Stimulated activated CD8-positive, alpha-beta memory T cell treated with anti-CD3 and anti-CD28 coated beads, Interleukin-15, amount 100 ng/mL, for 1 hour (primary cell): ENCODE data around the gene SPEN.
A peak's percentile ranks its signal among the peaks of the same experiment; 100 is the strongest.
"Not testable (repeated sequence)": the region's sequence is repeated elsewhere in the genome, so short reads cannot be mapped to it uniquely, and the experiment has no call there.

Experiments used
- DNase-seq: peaks from one replicate; pipeline ENCODE4 v3.0.0-alpha.2; 2020; ENCODE audit warnings: low read depth

The SPEN gene

GRCh38 chr1:15834406-15835204 lies 12.9 kb upstream of the SPEN start:
- DNase-seq, result peak; percentile 71

DNA sequence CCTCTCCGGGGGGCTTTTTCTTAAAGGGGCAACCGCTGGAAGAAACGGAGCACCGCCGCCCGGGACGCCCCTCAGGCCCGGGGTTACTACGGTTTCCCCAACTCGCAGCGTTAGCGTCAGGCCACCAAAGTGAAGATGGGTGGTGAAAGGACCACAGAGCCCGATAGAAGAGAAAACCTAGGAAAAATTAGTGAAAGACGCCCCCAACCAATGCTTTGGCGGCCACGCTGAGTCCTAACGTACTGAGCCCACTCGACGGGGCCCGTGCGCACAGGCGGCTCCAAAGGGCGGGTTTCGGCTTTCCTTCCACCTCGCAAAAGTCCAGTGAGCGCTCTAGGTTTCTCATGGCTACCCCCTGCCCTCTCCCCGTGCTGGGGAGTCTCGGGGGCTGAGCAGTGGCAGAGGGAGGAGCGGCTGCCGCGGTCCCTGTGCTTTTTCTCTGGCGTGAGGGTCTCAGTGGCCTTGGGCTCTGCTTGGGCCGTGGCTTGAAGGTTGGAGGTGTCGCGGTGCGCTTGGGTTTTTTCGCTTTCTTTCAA lies 12.2 kb upstream of the SPEN start:
- peak; percentile 20 for DNase-seq

- DNase-seq, result peak; percentile 98
Measured at GRCh38 chr1:15835741-15836510, 11.6 kb upstream of the SPEN start.

DNA sequence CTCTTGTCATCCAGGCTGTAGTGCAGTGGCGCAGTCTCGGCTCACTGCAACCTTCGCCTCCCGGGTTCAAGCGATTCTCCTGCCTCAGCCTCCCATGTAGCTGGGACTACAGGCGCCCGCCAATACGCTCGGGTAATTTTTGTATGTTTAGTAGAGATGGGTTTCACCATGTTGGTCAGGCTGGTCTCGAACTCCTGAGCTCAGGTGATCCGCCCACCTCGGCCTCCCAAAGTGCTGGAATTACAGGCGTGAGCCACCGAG lies 11.1 kb upstream of the SPEN start:
- not testable (repeated sequence) for DNase-seq

DNA sequence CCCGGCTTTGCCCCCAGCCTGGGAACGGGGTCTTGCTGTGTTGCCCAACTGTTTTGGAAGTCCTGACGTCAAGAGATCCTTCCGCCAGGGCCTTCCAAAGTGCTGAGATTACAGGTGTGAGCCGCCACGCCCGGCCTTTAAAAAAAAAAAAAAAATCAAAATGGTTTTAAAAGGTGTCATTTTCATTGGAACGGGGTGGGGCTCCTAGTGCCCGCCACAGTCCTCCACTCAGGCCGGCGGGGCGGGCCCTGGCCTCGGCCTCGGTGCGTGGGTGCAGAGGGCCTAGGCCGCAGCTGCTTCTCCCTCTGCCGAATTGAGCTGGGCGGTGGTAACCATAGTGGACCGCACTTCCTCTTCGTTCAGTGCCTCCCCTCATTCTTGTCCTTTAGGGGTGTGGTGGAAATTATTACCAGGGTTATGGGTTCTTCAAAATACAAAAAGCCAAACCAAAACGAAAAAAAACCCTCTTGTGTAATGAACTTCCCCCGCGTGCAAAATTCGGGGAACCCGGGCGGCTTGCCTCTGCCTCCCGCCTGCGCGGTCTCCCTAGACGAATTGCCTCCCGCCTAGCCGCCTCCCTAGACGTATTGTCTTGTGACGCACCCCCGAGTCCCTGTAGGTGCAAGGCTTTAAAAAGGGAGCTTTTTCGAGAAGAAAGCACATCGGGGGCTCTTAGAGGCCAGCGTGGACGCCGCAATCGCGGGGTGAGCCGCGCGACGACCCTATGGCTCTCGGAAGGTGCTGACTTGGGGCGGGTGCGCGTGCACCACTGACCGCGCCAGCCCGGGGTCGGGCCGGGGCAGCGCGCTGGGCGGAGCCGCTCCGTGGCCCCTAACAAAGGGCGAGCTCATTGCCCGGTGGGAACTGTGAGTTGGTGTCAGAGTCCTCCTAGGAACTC lies 10.5 kb upstream of the SPEN start:
- peak; percentile 37 for DNase-seq

DNA sequence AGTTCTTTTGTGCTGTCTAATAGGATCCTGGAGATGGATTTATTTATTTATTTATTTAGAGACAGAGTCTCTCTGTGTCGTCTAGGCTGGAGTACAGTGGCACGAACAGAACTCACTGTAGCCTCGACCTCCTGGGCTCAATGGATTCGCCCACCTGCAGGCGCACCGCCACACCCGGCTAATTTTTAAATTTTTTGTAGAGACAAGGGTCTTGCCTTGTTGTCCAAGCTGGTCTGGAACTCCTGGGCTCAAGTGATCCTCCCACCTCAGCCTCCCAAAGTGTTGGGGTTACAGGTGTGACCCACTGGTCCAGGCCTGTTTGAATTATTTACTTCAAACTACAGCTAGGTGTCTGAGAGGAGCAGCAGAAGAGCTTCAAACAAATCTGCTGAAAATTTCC lies 9.6 kb upstream of the SPEN start:
- no peak for DNase-seq

GRCh38 chr1:15838721-15839120 lies 8.8 kb upstream of the SPEN start:
- DNase-seq, result no peak

DNA sequence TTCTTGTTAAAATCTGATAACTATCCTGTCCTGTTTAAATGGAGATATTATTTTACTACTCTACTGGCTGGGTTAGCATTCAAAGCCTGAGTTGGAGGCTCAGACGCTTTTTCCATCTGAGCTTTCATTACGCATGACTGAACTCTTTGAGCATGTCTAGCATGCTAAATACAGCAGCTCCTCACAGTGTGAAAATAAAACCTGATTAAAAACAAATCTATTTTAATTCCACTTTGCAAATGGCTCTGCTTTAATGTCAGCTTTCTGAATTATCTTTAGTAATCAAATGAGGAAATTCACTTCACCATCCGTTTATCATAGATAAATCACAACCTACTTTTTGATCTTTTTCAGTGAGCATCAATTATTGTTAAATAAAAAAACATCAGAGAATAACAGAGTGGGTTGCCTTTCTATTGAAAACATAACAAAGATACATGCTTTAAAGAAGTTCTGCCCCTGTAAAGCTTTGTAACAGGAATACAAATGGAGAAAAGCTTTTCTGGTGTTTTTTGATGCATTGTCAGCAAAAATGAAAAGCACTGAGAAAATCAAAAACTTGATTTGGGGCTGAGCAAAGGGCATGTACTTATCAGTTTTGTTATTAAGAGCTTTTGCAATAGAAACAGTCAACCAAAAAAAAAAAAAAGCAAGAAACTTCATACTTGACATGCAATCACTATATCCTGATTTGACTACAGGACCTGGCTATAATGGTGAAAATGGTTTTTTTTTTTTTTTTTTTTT lies 3.5 kb upstream of the SPEN start:
- DNase-seq, result no peak

DNA sequence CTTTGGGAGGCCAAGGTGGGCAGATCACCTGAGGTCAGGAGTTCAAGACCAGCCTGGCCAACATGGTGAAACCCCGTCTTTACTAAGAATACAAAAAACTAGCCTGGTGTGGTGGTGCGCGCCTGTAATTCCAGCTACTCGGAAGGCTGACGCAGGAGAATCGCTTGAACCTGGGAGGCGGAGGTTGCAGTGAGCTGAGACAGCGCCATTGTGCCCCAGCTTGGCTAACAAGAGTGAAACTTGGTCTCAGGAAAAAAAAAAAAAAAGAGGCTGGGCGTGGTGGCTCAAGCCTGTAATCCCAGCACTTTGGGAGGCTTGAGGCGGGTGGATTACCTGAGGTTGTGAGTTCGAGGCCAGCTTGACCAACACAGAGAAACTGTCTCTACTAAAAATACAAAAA lies 1.5 kb upstream of the SPEN start:
- DNase-seq, result not testable (repeated sequence)

GRCh38 chr1:15847893-15848142 lies 311 bp downstream of the SPEN start:
- no peak for DNase-seq

DNA sequence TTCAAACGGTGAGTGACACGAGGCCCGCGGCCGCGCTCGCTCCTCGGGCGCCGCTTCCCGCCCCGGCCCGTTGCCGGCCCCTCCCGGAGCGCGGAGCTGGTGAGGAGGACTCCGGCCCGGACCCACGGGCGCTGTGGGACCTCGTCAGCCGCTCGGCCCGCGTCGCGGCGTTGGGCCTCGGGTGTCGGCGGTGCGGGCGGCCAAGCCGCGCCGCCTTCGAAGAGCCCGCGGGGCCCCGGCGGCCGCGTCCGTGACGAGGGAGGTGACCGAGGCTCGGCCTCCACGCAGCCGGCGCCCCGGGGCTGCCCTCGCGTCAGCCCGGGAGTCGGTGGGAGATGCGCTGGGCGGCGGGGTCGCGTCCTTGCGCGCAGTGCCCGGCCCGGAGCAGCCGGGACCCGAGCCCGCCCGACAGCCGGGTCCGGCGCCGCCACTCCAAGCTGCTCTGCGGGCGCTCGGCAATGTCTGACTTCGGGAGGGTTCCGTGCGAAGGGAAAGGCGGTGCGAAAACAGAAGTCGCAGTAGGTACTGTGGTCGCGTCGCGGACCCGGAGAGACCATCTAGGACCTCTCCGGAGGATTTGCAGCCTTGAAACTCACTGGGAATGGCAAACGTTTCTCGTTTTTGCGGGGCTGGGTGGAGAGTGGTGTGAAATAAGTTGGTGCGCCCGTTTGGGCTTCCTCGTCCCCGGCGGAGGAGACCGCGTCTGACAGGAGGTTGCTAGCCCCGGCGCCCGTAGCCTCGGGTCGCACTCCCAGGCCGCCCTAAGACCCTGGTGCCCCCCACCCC lies 829 bp downstream of the SPEN start:
- DNase-seq, result peak; percentile 14

DNA sequence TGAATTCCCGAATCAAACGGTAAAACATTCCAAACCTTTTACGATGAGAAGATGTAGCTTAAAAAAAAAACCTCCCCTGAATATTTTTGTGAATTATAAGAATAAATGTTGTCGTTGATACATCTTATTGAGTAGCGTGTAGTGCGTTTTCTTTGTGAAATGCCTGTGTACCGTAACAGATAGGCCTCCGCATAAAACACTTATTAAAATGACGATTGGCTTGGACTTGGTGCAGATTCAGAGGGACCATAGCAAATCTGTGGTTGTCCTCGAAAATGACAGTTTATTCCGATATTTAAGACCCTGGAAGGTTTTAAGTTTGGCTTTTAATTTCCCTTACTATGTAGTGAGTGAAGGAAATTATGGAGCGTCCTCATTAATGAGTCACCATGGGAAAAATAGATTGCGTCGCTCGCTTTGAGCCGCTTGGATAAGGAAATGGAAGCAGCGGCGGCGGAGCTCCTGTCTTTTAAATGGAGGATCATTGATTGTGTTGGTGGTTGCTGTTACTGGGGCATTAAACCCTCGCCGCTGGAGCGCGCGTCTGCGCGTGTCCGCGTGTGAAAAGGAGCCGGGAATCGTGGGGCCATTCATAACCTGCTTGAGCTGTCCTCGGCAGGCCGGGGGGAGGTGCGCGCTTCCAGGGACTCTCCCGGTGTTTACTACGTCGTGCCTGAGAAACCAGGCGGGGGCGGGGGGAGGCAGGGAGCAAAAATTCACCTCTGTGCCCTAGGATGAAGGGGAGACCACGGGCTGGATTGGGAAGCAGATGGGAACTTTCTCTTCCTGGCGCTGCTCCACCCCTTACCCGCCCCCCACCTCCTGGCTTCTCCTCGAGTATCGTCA lies 1.6 kb downstream of the SPEN start:
- peak; percentile 32 for DNase-seq

GRCh38 chr1:15849775-15850324 lies 2.3 kb downstream of the SPEN start:
- no peak for DNase-seq

GRCh38 chr1:15850471-15851001 lies 3.0 kb downstream of the SPEN start:
- no peak for DNase-seq

- DNase-seq, result no peak
Measured at GRCh38 chr1:15851210-15852035, 3.9 kb downstream of the SPEN start.

GRCh38 chr1:15852036-15852827 lies 4.7 kb downstream of the SPEN start:
- no peak for DNase-seq

DNA sequence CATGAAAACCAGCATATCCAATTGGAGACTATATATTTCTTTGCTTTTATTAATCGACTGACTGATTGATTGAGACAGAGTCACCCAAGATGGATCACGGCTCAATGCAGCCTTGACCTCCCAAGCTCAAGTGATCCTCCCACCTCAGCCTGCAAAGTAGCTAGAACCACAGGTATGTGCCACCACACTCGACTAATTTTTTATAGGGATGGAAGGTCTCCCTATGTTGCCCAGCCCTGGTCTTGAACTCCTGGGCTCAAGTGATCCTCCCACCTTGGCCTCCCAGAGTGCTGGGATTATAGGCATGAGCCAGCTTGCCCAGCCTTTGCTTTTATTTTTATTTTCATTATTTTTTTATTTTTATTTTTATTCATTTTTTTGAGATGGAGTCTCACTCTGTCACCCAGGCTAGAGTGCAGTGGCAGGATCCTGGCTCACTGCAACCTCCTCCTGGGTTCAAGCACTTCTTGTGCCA lies 5.4 kb downstream of the SPEN start:
- no peak for DNase-seq

GRCh38 chr1:15856888-15857287 lies 9.4 kb downstream of the SPEN start:
- no peak for DNase-seq
